GM10266 (cell line): Measurements from ENCODE around the gene PHYHIPL.
"Not testable (repeated sequence)": the region's sequence is repeated elsewhere in the genome, so short reads cannot be mapped to it uniquely, and the experiment has no call there.

Source experiments
- DNase-seq: peaks from one replicate; pipeline ENCODE4 v3.0.0; 2012; ENCODE audit errors: extremely low spot score
- TF ChIP-seq, protein P1 (sequence below): IDR thresholded peaks from 2 replicates; pipeline ENCODE4 v1.5.1; 2012; ENCODE audit warnings: mild to moderate bottlenecking, low read depth; ENCODE audit not compliant: control insufficient read depth, insufficient read depth; ENCODE audit errors: missing control alignments

The PHYHIPL gene

DNA sequence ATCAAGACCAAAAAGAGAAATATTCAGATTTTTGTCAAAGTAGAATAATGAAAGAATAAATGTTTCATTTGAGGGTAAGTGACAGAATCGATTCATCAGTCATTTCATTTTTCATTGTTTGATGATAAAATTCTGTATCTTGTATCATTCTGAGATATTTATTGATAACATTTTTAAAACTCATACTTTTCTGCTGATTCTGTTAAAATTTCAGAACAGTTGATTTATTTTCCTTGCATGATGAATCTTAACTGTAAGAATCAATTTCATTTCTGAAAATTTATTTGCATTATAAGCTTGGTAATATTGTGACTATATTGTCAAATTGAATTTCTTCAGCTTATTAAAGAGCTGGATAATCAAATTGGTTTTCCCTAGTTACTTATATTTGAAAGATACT, 13.9 kb downstream of the PHYHIPL start:
- DNase-seq: no peak
- TF ChIP-seq, protein P1, sequence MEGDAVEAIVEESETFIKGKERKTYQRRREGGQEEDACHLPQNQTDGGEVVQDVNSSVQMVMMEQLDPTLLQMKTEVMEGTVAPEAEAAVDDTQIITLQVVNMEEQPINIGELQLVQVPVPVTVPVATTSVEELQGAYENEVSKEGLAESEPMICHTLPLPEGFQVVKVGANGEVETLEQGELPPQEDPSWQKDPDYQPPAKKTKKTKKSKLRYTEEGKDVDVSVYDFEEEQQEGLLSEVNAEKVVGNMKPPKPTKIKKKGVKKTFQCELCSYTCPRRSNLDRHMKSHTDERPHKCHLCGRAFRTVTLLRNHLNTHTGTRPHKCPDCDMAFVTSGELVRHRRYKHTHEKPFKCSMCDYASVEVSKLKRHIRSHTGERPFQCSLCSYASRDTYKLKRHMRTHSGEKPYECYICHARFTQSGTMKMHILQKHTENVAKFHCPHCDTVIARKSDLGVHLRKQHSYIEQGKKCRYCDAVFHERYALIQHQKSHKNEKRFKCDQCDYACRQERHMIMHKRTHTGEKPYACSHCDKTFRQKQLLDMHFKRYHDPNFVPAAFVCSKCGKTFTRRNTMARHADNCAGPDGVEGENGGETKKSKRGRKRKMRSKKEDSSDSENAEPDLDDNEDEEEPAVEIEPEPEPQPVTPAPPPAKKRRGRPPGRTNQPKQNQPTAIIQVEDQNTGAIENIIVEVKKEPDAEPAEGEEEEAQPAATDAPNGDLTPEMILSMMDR: no peak

DNA sequence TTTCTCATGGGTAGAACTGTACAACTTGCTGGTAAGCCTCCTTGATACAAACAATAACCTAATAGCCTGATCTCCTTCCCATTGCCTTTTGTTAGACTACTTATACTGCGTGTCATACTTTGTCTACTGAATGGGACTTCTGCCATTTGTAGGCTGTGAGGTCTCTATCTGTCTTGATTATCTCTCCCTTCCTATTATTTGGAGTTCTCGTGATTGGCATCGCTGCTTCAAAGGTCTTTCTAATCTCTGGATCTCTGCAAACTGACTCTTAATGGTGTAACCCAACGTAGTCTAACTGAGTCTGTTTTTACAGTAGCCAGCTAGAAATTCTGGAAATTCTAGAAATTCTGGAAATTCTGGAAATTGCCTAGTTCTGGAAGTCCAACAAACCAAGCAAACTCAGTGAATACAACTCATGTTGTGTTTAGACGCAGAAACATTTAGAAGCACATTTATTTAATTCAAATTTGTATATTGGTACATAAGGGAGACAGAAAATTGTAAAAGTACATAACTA, 29.8 kb downstream of the PHYHIPL start:
- TF ChIP-seq, protein P1: no peak
- no peak for DNase-seq

DNA sequence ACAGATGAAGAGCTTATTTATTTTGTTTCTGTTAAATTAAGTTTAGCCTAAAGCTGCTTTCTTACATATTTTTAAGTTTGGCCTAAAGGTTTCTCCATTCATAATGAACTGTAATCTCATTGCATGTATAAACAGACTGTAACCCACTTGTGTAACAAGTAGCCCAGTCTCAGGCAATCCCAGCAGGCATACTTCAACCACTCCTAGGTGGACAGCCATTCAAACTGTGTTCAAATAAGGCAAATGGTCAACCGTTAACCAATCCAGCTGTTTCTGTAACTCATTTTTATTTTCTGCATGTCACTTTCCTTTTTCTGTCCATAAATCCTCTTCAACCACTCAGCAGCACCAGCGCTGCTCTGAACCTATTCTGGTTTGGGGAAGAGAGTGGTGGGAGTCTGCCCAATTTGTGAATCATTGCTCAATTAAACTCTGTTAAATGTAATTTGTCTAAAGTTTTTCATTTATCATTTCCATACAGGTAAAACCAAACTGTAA, 35.9 kb downstream of the PHYHIPL start:
- TF ChIP-seq, protein P1: no peak
- DNase-seq: no peak

DNA sequence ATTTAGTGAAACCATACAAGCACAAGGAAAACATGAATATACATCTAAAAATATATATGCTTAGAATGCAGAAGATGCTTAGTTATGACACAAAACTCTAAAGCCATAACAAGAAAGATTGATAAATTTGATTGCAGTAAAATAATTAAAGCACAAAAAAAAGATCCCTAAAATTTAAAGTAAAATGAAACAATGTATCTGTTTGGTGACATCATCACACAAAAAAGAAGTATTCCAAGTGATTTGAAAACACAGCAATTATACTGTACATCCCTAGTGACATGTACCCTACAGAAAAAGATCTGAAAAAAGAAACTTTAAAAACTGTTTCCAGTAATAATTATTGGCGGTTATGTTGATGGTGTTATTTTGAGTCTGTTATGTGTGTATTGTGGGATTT, 37.7 kb downstream of the PHYHIPL start:
- TF ChIP-seq, protein P1: no peak
- DNase-seq: no peak

DNA sequence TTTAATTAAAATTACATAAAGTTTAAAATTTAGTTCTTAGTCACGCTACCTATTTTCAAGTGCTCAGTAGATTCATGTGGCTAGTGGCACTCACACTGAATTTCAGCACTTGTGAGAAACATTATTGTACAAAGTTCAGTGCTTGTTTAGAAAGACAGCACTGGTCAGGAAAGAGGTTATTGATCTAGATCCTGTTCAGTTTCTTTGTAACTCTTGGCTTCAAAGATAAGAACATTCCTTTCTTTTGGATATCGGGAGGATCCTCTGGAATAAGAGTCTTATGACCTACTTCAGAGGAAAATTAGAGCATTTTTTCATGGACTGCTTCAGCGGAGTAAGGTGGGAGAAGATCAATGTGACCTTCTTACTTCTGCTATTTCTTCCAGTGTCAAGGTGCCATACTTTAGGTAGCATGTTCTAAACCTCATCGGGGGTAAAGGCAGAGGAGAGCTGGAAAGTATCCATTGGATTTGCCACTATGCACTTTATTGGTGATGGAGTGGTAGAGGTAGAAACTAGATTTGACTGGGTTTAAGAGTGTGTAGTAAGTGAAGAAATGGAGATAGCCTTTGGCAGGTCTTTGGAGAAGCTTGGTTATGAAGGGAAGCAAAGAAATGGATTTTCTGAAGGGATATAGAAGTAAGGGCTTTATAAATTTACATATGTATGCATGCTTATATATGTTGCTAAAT, 39.9 kb downstream of the PHYHIPL start:
- DNase-seq: no peak
- TF ChIP-seq, protein P1: no peak

DNA sequence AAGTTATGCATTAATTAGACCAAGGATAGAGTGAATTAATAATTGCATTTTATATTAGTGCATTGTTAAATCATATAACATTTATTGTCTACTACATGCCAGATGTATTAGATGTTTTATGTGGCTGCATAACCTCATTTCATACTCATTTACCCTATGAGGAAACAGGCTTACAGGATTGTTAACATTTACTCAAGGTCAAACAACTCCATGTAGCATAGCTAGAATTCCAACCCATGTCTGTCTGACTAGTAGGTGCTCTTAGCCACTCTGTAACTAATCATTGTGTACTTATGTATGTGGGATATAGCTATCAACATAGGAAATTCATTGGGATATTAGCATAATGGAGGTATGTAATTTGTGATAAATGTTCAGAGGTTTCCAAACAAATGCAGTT, 46.3 kb downstream of the PHYHIPL start:
- no peak for DNase-seq

DNA sequence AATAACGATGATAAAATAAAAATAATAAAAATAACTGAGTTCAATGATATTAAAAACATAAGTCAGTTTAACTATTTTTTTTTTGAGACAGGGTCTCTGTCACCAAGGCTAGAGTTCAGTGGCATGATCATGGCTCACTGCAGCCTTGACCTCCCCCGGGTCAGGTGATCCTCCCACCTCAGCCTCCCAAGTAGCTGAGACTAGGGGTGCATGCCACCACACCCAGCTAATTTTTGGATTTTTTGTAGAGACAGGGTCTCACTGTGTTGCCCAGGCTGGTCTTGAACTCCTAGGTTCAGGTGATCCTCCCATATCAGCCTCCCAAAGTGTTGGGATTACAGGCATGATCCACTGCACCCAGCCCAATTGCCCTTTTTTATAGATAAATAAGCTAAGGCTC, 47.2 kb downstream of the PHYHIPL start:
- not testable (repeated sequence) for DNase-seq

More for the DNA sequence above, 46.3 kb downstream of the PHYHIPL start:
- TF ChIP-seq, protein P1: no peak
